Activated naive CD4-positive, alpha-beta T cell treated with anti-CD3 and anti-CD28 coated beads, Interleukin-2, amount 10 ng/mL, durations not matched to agents 5 hours and 36 hours (primary cell): ENCODE data around the gene INSRR. TPM values are rescaled to one million over a fixed set of nuclear protein-coding genes. Genes with fewer than 3 reads are reported as not detected.

Experiments used
- total RNA-seq, 2 experiments: library from RNA; stranded (reverse); gene quantifications; one replicate each; pipeline ENCODE4 v1.2.3, GENCODE V29; 2021

INSRR gene
- total RNA-seq: under 1 TPM; 0.05 to 0.08 TPM

GRCh38 chr1:156858959-156859522, at the start of gene INSRR:
Gene INSRR, minus strand, starts transcription at chr1:156859117. Its CDS starts 496 bp downstream, at chr1:156858621.

DNA sequence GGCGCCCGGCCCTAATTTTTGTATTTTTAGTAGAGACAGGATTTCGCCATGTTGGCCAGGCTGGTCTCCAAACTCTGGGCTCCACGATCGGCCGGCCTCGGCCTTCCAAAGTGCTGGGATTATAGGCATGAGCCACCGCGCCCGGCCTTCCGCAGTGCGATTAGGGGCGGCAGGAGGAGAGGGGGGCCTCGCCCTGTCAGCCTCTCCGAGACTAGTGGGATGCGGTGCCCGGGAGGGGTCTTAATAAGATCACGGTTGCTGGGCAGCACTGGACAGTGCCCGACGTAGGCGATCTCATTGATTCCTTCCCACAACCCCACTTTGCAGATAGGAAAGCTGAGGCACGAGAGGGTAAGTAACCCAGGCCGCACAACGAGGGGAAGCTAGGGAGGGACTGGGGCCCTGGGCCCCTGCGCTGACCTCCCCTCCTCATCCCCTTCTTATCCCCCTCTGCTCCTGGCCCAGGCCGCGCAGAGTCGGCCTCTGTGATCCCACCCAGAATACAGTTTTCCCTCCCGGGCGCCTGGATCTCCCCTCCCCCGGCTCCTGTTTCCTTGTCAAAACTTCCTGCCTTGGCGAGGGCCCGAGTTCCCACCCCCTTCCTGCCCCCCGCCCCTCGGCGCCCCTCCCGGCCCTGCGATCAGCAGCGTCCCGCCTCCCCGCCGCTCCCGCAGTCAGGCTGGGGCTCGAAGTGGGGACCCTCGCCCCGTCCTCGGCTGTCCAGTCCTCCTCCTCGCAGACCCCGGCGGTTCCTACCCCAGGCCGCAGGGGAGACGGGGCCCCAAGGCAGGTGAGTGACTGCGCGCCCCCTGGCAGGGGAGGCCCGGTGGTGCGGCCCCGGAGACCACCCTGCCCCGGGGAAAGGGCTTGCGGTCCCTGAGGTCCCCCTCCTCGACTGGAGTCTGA, 34.4 kb upstream of the INSRR start, which contains the start of gene PEAR1:
TSS of gene PEAR1 (plus strand) at position 671 of the 906 bp plus-strand sequence. CDS start 10,209 bp downstream, outside the sequence.

GRCh38 chr1:156860628-156861423, 1.9 kb upstream of the INSRR start, which contains the start of gene NTRK1:
Gene NTRK1, plus strand, starts transcription at chr1:156860865. Its CDS starts 70 bp downstream, at chr1:156860935.

GRCh38 chr1:156816561-156817328, 42.2 kb downstream of the INSRR start, which contains the start of gene SH2D2A:
Gene SH2D2A, minus strand, starts transcription at chr1:156816848. Its CDS starts 140 bp downstream, at chr1:156816708.

Other genes with a start within 250 kb of the INSRR start
- gene HAPLN2, start 239.7 kb downstream of the INSRR start, total RNA-seq: under 1 TPM in 1 of 2 experiments, not detected in 1; 0.24 TPM
- gene BCAN, start 217.0 kb downstream of the INSRR start, total RNA-seq: not detected
- not detected for gene NES, start 181.7 kb downstream of the INSRR start, total RNA-seq
- gene CRABP2, start 153.5 kb downstream of the INSRR start, total RNA-seq: under 1 TPM; 0.48 to 0.71 TPM
- 10 to 100 TPM; 28.8 to 32.5 TPM for gene METTL25B, start 130.6 kb downstream of the INSRR start, total RNA-seq
- gene ISG20L2, start 130.4 kb downstream of the INSRR start, total RNA-seq: 10 to 100 TPM; 38.2 to 38.3 TPM
- 10 to 100 TPM; 37.3 to 44.1 TPM for gene MRPL24, start 118.0 kb downstream of the INSRR start, total RNA-seq
- gene HDGF, start 107.4 kb downstream of the INSRR start, total RNA-seq: 100 to 1,000 TPM; 182 to 185 TPM
- 10 to 100 TPM; 58.1 to 64.1 TPM for gene PRCC, start 91.6 kb downstream of the INSRR start, total RNA-seq
- 10 to 100 TPM; 75.8 to 81.8 TPM for gene SH2D2A, start 42.3 kb downstream of the INSRR start, total RNA-seq
- 1 to 10 TPM; 2.2 to 2.4 TPM for gene NTRK1, start 1.7 kb upstream of the INSRR start, total RNA-seq
- under 1 TPM; 0.28 to 0.31 TPM for gene PEAR1, start 34.6 kb upstream of the INSRR start, total RNA-seq
- not detected for gene LRRC71, start 61.5 kb upstream of the INSRR start, total RNA-seq
- 10 to 100 TPM; 30.7 to 33.2 TPM for gene ARHGEF11, start 186.6 kb upstream of the INSRR start, total RNA-seq
- gene ETV3L, start 240.7 kb upstream of the INSRR start, total RNA-seq: not detected